ENCODE measurements around the gene NFAM1.

- no peak for TF ChIP-seq POLR2A (IDR thresholded peaks at IDR 0.05)
- TF ChIP-seq EP300 (IDR thresholded peaks at IDR 0.05): no peak
Measured at GRCh38 chr22:42372976-42373375, 59.2 kb downstream of the NFAM1 start.

Data from sigmoid colon (tissue), 4 donors.